CD4-positive, alpha-beta T cell treated with Interleukin-2 at 100 ng/mL for 4 hours (primary cell): ENCODE results near the gene EEA1.
A peak's percentile ranks its signal among the peaks of the same experiment; 100 is the strongest.

Experiments used
- DNase-seq: peaks from one replicate; pipeline ENCODE4 v3.0.0-alpha.2; 2020; ENCODE audit warnings: low spot score

The EEA1 gene

GRCh38 chr12:92938018-92938417 lies 8.9 kb upstream of the EEA1 start:
- no peak for DNase-seq

GRCh38 chr12:92933606-92934005 lies 4.5 kb upstream of the EEA1 start:
- DNase-seq, result no peak

- no peak for DNase-seq
Observed at GRCh38 chr12:92930421-92930820, 1.3 kb upstream of the EEA1 start.

- no peak for DNase-seq
Observed at GRCh38 chr12:92929983-92930382, 888 bp upstream of the EEA1 start.

- DNase-seq, result peak; percentile 34
Observed at GRCh38 chr12:92928421-92928961, 604 bp downstream of the EEA1 start.

- no peak for DNase-seq
Observed at GRCh38 chr12:92927436-92928281, 1.4 kb downstream of the EEA1 start.

- peak; percentile 59 for DNase-seq
Observed at GRCh38 chr12:92927055-92927435, 2.0 kb downstream of the EEA1 start.

GRCh38 chr12:92926549-92926948 lies 2.5 kb downstream of the EEA1 start:
- no peak for DNase-seq

- DNase-seq, result no peak
Observed at GRCh38 chr12:92921877-92922276, 7.2 kb downstream of the EEA1 start.

GRCh38 chr12:92915365-92915764 lies 13.7 kb downstream of the EEA1 start:
- DNase-seq, result no peak

- no peak for DNase-seq
Observed at GRCh38 chr12:92914170-92914569, 14.9 kb downstream of the EEA1 start.

GRCh38 chr12:92912672-92913071 lies 16.4 kb downstream of the EEA1 start:
- no peak for DNase-seq

- peak; percentile 33 for DNase-seq
Observed at GRCh38 chr12:92912052-92912451, 17.0 kb downstream of the EEA1 start.

- DNase-seq, result no peak
Observed at GRCh38 chr12:92911339-92911738, 17.8 kb downstream of the EEA1 start.

GRCh38 chr12:92908108-92908507 lies 21.0 kb downstream of the EEA1 start:
- DNase-seq, result peak; percentile 54

- no peak for DNase-seq
Observed at GRCh38 chr12:92905811-92906554, 23.1 kb downstream of the EEA1 start.

GRCh38 chr12:92905258-92905810 lies 23.8 kb downstream of the EEA1 start:
- DNase-seq, result no peak

- no peak for DNase-seq
Observed at GRCh38 chr12:92900941-92901340, 28.2 kb downstream of the EEA1 start.

- DNase-seq, result no peak
Observed at GRCh38 chr12:92899386-92900001, 29.6 kb downstream of the EEA1 start.

- no peak for DNase-seq
Observed at GRCh38 chr12:92898755-92899154, 30.3 kb downstream of the EEA1 start.

- no peak for DNase-seq
Observed at GRCh38 chr12:92897844-92898243, 31.3 kb downstream of the EEA1 start.

- DNase-seq, result no peak
Observed at GRCh38 chr12:92890601-92891106, 38.4 kb downstream of the EEA1 start.
